Daoy (cell line): ENCODE measurements around the gene TUT7. TPM values are rescaled to one million over a fixed set of nuclear protein-coding genes. Genes with fewer than 3 reads are reported as not detected.
A peak's percentile ranks its signal among the peaks of the same experiment; 100 is the strongest.
"Not testable (repeated sequence)": the region's sequence is repeated elsewhere in the genome, so short reads cannot be mapped to it uniquely, and the experiment has no call there.

ENCODE experiments used
- DNase-seq: peaks from one replicate; pipeline ENCODE4 v3.0.0-alpha.2; 2015; ENCODE audit warnings: low read depth
- total RNA-seq: library from RNA; depleted of rRNA; stranded (reverse); fragments of >200 nt; shearing (Covaris generic); gene quantifications from 2 replicates; pipeline ENCODE4 v1.2.3, GENCODE V29; 2014

The TUT7 gene
- total RNA-seq, 1 experiment from 2014 or later, result 17.4 TPM

- no peak for DNase-seq
Observed at GRCh38 chr9:86304236-86304730, 49.9 kb downstream of the TUT7 start.

DNA sequence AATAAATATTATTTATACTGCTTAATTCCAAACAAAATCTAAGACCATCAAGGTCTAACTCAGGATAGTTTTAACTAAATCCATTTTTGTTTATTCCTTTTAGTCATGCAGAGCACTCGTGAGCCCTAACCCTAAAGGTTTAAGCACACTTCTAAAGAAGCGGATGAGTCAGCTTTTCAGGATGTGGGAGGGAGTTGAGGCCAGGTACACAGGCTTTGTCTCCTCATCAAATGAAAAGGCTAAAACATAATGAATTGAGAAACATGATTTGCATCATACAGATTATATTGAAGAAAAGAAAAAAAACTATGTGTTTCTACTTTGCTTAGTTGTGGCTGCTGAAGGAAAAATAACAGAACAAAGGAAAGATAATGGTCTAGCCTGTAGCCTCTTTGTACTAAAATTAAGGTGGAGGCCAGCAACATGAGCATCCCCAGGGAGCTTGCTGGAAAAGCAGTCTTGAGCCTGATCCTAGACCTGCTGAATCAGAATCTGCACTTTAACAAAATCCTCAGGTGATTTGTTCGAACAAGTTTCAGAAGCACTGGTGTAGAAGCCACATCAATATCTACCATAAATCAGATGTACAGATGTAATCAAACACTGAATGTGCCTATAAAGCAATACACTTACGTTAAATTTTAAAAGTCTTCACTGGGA, 50.8 kb downstream of the TUT7 start:
- no peak for DNase-seq

- DNase-seq, result no peak
Observed at GRCh38 chr9:86301686-86302085, 52.5 kb downstream of the TUT7 start.

DNA sequence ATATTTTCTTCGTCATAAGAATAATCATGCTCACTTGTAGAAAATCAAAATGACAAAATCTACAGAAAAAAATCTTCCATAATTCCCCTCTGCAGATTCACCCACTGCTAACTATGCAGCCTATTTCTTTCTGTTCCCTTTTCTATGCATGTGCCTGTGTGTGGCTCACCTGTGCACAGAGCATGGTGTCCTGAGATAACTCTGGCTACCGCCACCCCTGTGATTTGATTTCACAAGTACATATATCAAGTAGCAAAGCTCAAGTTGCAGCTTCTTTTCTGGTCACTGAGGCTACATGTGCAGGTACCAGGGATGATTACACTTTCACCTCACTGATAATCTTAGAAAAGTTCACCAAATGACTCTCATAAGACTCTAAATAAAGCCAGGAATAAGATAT, 53.5 kb downstream of the TUT7 start:
- no peak for DNase-seq

DNA sequence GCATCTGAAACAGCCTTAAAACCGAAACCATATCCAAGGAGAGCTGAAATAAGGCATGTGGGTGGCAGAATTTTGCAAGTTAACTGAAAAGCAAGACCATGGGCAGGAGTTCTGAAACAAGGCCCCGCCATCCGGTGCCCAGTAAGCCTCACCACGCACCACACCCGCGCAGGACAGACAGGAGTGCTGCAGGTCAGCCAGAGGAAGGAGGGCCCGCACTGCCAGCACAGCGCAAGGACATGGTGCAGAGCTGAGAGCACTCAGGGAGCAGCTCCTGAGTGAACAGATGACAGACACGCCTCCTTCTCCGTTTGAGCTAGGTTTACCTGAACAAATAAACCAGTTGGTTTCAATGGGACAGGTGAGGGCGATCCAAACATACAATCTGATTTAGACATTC, 55.3 kb downstream of the TUT7 start:
- DNase-seq, result no peak

DNA sequence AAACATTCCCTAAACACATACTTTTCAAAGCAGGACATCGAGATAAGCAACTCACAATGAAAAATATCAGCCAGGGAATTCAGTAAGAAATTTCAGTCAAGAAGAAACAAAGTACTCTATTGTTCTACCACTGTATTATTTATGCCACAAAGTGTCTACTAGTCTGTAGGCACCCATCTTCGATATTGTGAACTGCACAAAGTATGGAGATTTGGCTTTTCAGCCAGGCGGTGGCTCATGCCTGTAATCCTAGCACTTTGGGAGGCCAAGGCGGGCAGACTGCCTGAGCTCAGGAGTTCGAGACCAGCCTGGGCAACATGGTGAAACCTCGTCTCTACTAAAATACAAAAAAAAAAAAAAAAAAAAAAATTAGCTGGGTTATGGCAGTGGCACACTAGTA, 63.9 kb downstream of the TUT7 start:
- not testable (repeated sequence) for DNase-seq

DNA sequence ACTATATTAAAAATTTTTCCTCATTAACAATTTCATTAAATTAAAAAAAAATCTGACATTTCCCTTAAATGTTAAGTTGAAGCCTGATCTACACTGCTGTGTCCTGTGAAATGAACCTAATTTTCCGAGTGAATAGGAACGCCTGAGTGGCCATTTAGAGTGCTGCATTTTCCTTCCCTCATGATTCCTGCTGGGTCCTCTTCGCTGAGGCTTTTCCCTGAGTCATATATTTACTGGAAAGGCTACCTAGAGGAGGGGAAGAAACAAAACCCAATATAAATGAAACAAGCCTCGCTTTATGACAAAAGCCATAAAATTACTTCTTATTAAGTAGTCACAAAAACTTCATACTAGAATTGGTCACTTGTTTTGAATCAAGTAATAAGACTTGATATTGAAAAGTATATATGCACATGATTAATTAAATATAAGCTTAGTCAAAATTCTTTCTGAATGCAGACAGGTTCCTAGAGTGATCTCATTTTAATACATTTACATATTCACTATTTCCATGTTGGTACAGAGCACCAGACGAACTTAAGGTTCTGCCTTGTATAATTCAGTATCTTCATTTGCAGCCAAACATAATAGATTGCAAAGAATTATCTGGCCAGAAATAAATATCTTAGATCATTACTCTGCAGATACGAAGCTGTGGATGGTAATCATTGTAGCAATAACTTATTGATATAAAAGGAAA, 65.6 kb downstream of the TUT7 start:
- no peak for DNase-seq

- no peak for DNase-seq
Observed at GRCh38 chr9:86287013-86287412, 67.2 kb downstream of the TUT7 start.

- no peak for DNase-seq
Observed at GRCh38 chr9:86286278-86286677, 67.9 kb downstream of the TUT7 start.

DNA sequence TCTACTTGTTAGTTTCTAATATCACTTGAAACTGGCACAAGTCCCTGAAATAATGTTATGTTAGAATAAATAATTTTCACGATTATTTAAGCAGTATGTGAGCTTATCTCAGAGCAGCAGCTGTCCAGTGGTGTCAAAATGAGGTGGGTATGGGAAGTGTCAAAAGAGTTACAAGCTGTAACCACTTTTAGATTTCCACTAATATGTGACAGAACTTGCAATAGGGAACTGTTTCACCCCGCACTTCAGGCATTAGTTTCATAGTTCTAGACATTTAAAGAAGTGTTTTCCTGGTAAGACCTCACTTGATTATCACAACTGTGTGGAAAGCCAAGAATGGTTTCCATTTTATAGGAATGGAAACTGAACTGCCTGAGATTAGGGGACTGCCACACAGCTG, 68.9 kb downstream of the TUT7 start:
- DNase-seq, result no peak

DNA sequence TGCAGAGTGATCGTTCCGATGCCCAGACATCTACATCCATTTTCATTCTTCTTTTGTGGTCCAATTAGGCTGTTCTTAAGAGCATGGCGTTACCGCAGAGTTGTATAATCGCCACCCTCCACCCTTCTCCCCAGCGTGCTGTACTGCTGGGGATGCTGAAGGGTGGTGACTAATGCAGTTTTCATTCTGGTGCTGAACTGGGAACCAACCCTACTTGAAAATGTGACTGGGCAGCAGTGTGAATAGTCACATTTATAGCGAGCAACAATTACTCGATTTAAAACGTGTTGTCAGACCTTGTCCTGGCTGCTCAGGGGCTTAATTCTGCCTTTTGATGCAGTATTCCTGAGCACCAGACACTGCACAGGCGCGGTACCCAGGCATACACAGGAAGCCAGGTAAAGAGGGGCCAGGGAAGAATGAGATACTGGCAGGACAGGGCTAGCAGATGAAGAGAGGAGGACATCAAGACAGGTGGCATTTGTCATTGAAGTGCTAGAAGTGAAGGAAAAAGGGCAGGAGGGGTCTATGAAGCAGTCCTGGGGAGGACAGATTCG, 71.2 kb downstream of the TUT7 start:
- DNase-seq, result peak; percentile 84

GRCh38 chr9:86282077-86282978, 71.9 kb downstream of the TUT7 start, which contains the start of gene ISCA1:
Gene ISCA1 (minus strand): TSS chr9:86282538. CDS start chr9:86282458, 80 bp downstream.
- DNase-seq, result peak; percentile 97

DNA sequence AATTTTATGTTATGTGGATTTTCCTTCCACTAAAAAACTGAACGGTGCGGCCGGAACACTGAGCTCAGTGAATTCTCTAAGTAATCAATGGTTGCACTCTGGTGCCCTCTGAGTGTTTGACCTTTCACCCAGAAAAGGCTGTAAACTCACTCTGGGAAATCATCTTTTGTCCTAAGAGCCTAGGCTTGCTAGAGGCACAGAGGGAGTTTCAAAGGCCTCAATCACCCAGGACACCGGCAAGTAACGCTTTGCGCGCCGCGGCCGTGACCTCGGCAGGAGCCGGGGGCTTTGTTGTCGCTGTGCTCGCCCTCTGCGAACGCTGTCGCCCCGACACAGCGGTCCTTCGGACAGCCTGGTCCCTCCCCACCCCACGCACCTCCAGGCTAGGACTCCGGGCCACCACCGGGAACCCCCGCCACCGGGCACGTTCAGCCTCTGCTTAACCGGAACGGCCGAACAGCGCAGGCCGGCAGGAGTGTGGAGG, 72.6 kb downstream of the TUT7 start:
- no peak for DNase-seq

GRCh38 chr9:86280580-86280979, 73.6 kb downstream of the TUT7 start:
- DNase-seq, result no peak

GRCh38 chr9:86279839-86280238, 74.4 kb downstream of the TUT7 start:
- DNase-seq, result no peak

DNA sequence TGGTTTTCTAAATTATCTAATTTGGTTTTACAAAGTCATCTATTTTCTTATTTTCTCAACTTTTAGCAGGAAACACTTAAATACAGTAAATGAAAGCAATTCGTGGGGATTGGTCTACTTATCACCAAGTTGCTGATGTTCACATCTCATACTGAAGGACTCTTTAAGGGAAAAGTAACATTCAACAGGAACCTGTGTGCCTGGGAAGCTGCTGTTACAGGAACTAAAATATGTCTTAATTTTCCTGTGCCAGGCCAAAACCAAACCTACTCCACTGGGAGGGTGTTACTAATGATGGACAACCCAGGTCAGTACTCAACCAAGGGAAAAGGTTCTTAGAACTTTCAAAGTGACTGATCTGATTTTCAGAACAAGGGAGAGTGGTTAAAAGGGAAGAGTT, 77.1 kb downstream of the TUT7 start:
- no peak for DNase-seq

- no peak for DNase-seq
Observed at GRCh38 chr9:86275962-86276361, 78.2 kb downstream of the TUT7 start.

DNA sequence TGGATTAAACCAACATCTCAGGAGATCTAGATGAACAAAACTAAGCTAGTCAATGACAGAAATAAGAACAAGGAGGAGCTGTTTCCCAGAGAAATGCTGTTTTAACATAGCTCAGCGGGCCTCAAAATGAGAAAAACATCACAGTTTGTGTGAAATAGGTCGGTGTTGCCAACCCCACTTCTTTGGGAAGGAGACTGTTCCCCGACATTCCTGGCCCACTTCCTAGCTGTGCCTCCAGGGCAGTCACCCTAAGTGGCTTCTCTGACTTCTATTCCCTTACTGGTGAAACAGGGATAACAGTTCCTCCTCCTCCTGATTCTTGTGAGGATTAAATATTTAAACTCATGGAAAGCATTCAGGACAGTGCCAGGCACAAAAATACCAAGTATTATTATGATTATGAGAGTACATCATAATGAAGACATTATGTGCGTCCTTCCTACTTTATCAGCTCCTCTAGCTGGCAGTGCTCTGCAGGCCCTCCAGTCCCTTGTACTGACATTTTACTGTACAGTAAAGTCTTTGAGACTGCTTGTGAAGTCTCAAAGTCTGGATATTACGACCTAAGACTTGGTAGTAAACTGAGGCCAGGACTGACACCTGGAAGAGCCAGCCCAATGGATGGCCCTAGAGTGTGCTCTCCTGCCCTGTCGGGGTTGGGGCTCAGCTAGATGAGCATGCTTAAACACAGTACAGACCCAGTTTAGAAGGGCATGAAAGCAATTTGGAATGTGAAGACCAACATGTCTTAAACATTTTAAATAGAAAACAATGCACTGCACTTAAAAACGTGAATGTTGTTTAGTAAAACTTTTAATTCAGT, 79.2 kb downstream of the TUT7 start:
- DNase-seq, result no peak

GRCh38 chr9:86272221-86272620, 82.0 kb downstream of the TUT7 start:
- no peak for DNase-seq

- DNase-seq, result no peak
Observed at GRCh38 chr9:86263876-86264275, 90.3 kb downstream of the TUT7 start.

DNA sequence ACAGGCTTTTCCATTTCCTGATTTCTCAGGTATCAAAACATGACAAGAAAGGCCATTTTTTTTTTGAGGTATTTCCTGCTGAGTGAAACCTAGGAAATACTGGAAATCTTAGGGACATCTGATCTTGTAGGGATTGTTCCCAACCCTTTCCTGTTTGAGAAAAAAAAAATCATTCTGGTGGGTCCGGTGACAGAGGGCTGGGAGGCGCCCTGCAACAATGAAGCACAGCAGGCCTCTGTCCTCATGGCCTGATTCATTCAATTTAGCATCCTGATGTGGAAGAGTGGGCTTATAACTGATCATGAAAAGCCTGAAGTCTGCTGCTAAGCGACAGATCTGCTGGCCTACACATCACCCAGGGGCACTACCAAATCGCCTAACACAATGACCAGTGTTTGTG, 91.7 kb downstream of the TUT7 start:
- no peak for DNase-seq
